K562 (cell line): ENCODE data around the gene RNF207. TPM values are rescaled to one million over a fixed set of nuclear protein-coding genes. Genes with fewer than 3 reads are reported as not detected.

ENCODE experiments used
- EP400 ChIP-seq: fragments of 450-650 bp; IDR thresholded peaks from 2 replicates; pipeline ENCODE4 v1.6.1; 2017; ENCODE audit warnings: antibody characterized with exemption, mild to moderate bottlenecking, moderate library complexity
- ESRRB ChIP-seq: fragments of 250-450 bp; sonication (Bioruptor Pico); IDR thresholded peaks from 2 replicates; pipeline ENCODE4 v1.5.0; 2020; ENCODE audit warnings: mild to moderate bottlenecking, moderate library complexity, borderline replicate concordance
- HCFC1 ChIP-seq: IDR thresholded peaks from 2 replicates; pipeline ENCODE4 v1.6.1; 2012; ENCODE audit warnings: low read depth, low read length, improper control_type of control experiment
- NR2F6 ChIP-seq: fragments of 450-650 bp; formaldehyde crosslinking; IDR thresholded peaks from 2 replicates; pipeline ENCODE4 v1.4.0; 2020; ENCODE audit warnings: mild to moderate bottlenecking
- PHF21A ChIP-seq: fragments of 450-650 bp; IDR thresholded peaks from 2 replicates; pipeline ENCODE4 v1.6.1; 2017; ENCODE audit warnings: low read depth, borderline replicate concordance
- POLR2AphosphoS5 ChIP-seq: IDR thresholded peaks from 2 replicates; pipeline ENCODE4 v1.6.1; 2011; ENCODE audit warnings: mild to moderate bottlenecking, low read depth, low read length, moderate library complexity; ENCODE audit not compliant: control insufficient read depth, insufficient read depth
- POLR2G ChIP-seq: fragments of 200-400 bp; formaldehyde crosslinking; IDR thresholded peaks from 2 replicates; pipeline ENCODE4 v1.6.1; 2017; ENCODE audit warnings: low read depth, mild to moderate bottlenecking, antibody characterized with exemption, low read length, moderate library complexity
- RBM39 ChIP-seq: fragments of 200-400 bp; formaldehyde crosslinking; optimal IDR thresholded peaks from 2 replicates; pipeline ENCODE3; 2018; ENCODE audit warnings: low read depth, low read length
- SRSF7 ChIP-seq: fragments of 200-400 bp; formaldehyde crosslinking; optimal IDR thresholded peaks from 2 replicates; pipeline ENCODE3; 2017; ENCODE audit warnings: mild to moderate bottlenecking, low read depth, low read length
- TAF15 ChIP-seq: fragments of 200-400 bp; formaldehyde crosslinking; IDR thresholded peaks from 2 replicates; pipeline ENCODE4 v1.6.1; 2017; ENCODE audit warnings: mild to moderate bottlenecking, low read depth, low read length, moderate library complexity
- TEAD2 ChIP-seq: fragments of 450-650 bp; IDR thresholded peaks from 2 replicates; pipeline ENCODE4 v1.6.1; 2016; ENCODE audit warnings: missing genetic modification characterization, control low read depth, missing compliant biosample characterization
- ZNF140 ChIP-seq: fragments of 250-450 bp; sonication (Bioruptor Pico); IDR thresholded peaks from 2 replicates; pipeline ENCODE4 v1.8.0; 2021; ENCODE audit warnings: moderate library complexity, mild to moderate bottlenecking, inconsistent platforms
- ZNF253 ChIP-seq: fragments of 250-450 bp; sonication (Bioruptor Pico); conservative IDR thresholded peaks from 2 replicates; pipeline ENCODE4 v1.6.1; 2021; ENCODE audit warnings: mild to moderate bottlenecking
- polyA plus RNA-seq, 8 experiments: library from polyadenylated mRNA; depleted of rRNA in 4 of 8; stranded (reverse) in 5 of 8; unstranded in 3 of 8; fragments of >200 nt; fragmentation: Nextera tagmentation in 2 of 8; fragmentation: Illumina TruSeq in 1 of 8; extraction: Ambion mirVana in 2 of 8; extraction: Trizol in 1 of 8; gene quantifications; 2 replicates each; pipeline versions ENCODE4 v1.2.1 to v1.2.3, GENCODE V29; 2011 to 2014; ENCODE audit warnings: inconsistent platforms in 1 of 8, missing spikeins in 1 of 8
- total RNA-seq, 7 experiments: library from RNA; depleted of rRNA in 6 of 7; stranded (reverse); fragments of >200 nt in 6 of 7; fragmentation: Illumina TruSeq in 2 of 7; extraction: Trizol in 2 of 7; gene quantifications; 2 replicates each; pipeline versions ENCODE4 v1.2.1 to v1.2.3, GENCODE V29; 2011 to 2021; ENCODE audit warnings: low replicate concordance in 1 of 7
- TF ChIP-seq, protein P1 (sequence below): fragments of 200-800 bp; sonication (Bioruptor generic); IDR thresholded peaks from 2 replicates; pipeline ENCODE4 v1.6.1; 2017; ENCODE audit warnings: missing genetic modification characterization, missing compliant biosample characterization
- TF ChIP-seq, protein P2 (sequence below): fragments of 200-400 bp; formaldehyde crosslinking; IDR thresholded peaks from 2 replicates; pipeline ENCODE4 v1.6.1; 2017; ENCODE audit warnings: mild to moderate bottlenecking, low read depth, low read length, moderate library complexity
- TF ChIP-seq, protein P3 (sequence below): sonication (generic); formaldehyde crosslinking; IDR thresholded peaks from 2 replicates; pipeline ENCODE4 v1.8.0; 2022; ENCODE audit warnings: mild to moderate bottlenecking, missing genetic modification reagents
- TF ChIP-seq, protein P4 (sequence below): fragments of 250-450 bp; sonication (Bioruptor Pico); IDR thresholded peaks from 2 replicates; pipeline ENCODE4 v1.5.0; 2021; ENCODE audit warnings: mild to moderate bottlenecking, moderate library complexity

Gene RNF207
- total and polyA plus RNA-seq, 9 of the 15 experiments (the other 6 are each of a cell fraction or from before 2014, with no cell fraction given): 2.7 to 30.6 (median 12.9) TPM

DNA sequence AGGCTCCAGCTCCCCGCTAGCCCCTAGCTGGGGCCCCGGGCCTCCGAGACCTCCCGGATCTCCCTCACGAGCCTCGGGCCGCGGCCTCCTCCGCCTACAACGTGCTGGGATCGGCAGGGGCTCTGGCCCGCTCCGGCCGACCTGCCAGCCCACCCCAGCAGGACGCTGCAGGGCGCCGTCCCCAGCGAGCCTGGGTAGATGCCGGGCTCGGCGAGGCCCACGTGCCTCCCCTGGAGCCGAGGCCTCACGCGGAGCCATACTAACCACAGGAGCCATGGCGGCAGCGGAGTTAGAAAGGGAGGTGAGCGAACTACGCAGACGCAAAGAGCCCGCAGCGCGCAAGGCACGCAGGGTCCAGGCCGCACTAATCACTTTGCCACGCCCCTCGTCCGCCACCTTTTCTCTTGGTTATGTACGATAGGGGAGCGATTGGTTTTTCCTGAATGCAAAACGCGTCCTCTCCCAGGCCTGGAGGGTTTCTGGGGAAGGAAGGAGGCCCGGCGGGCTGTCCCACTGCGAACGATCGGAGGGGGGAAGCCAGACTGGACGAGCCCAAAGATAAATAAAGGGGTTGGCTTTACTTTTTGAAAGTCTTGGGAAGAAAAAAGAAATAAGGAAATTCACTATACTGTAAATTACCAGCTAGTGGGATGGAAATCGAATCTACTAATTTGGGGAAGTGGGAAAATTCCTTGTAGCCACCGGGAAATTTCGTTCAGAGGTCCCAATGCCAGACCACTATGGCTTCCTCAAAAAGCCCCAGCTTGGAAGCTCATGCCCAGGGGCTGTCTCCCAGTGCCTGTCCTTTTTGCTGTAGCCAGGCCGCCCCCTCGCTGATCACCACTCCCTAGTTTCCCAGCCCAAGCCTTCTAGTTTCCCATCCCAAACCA lies 6.4 kb upstream of the RNF207 start, which contains the start of gene RPL22 (continued):
- TF ChIP-seq, protein P1, sequence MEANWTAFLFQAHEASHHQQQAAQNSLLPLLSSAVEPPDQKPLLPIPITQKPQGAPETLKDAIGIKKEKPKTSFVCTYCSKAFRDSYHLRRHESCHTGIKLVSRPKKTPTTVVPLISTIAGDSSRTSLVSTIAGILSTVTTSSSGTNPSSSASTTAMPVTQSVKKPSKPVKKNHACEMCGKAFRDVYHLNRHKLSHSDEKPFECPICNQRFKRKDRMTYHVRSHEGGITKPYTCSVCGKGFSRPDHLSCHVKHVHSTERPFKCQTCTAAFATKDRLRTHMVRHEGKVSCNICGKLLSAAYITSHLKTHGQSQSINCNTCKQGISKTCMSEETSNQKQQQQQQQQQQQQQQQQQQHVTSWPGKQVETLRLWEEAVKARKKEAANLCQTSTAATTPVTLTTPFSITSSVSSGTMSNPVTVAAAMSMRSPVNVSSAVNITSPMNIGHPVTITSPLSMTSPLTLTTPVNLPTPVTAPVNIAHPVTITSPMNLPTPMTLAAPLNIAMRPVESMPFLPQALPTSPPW (CRISPR knock-in tag): peak; percentile 45
- no peak for TF ChIP-seq ZNF253 (CRISPR knock-in tag)
- TF ChIP-seq, protein P2, sequence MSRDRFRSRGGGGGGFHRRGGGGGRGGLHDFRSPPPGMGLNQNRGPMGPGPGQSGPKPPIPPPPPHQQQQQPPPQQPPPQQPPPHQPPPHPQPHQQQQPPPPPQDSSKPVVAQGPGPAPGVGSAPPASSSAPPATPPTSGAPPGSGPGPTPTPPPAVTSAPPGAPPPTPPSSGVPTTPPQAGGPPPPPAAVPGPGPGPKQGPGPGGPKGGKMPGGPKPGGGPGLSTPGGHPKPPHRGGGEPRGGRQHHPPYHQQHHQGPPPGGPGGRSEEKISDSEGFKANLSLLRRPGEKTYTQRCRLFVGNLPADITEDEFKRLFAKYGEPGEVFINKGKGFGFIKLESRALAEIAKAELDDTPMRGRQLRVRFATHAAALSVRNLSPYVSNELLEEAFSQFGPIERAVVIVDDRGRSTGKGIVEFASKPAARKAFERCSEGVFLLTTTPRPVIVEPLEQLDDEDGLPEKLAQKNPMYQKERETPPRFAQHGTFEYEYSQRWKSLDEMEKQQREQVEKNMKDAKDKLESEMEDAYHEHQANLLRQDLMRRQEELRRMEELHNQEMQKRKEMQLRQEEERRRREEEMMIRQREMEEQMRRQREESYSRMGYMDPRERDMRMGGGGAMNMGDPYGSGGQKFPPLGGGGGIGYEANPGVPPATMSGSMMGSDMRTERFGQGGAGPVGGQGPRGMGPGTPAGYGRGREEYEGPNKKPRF: no peak
- no peak for TF ChIP-seq NR2F6 (CRISPR knock-in tag)
- no peak for TF ChIP-seq ESRRB (CRISPR knock-in tag)
- no peak for TF ChIP-seq TEAD2 (tag)
- peak; percentile 46 for TF ChIP-seq RBM39
- no peak; the same call in 1 of the 2 replicates for TF ChIP-seq PHF21A
- TF ChIP-seq TAF15: no peak
- no peak for TF ChIP-seq SRSF7
- TF ChIP-seq EP400: peak; percentile 99
- peak; percentile 83 for TF ChIP-seq HCFC1
- peak; percentile 94 for TF ChIP-seq POLR2AphosphoS5
- TF ChIP-seq ZNF140 (CRISPR knock-in tag): no peak
- peak; percentile 100 for TF ChIP-seq POLR2G
- TF ChIP-seq, protein P3, sequence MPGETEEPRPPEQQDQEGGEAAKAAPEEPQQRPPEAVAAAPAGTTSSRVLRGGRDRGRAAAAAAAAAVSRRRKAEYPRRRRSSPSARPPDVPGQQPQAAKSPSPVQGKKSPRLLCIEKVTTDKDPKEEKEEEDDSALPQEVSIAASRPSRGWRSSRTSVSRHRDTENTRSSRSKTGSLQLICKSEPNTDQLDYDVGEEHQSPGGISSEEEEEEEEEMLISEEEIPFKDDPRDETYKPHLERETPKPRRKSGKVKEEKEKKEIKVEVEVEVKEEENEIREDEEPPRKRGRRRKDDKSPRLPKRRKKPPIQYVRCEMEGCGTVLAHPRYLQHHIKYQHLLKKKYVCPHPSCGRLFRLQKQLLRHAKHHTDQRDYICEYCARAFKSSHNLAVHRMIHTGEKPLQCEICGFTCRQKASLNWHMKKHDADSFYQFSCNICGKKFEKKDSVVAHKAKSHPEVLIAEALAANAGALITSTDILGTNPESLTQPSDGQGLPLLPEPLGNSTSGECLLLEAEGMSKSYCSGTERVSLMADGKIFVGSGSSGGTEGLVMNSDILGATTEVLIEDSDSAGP (CRISPR knock-in tag): peak; percentile 74; the same call in 1 of the 2 replicates
- TF ChIP-seq, protein P4, sequence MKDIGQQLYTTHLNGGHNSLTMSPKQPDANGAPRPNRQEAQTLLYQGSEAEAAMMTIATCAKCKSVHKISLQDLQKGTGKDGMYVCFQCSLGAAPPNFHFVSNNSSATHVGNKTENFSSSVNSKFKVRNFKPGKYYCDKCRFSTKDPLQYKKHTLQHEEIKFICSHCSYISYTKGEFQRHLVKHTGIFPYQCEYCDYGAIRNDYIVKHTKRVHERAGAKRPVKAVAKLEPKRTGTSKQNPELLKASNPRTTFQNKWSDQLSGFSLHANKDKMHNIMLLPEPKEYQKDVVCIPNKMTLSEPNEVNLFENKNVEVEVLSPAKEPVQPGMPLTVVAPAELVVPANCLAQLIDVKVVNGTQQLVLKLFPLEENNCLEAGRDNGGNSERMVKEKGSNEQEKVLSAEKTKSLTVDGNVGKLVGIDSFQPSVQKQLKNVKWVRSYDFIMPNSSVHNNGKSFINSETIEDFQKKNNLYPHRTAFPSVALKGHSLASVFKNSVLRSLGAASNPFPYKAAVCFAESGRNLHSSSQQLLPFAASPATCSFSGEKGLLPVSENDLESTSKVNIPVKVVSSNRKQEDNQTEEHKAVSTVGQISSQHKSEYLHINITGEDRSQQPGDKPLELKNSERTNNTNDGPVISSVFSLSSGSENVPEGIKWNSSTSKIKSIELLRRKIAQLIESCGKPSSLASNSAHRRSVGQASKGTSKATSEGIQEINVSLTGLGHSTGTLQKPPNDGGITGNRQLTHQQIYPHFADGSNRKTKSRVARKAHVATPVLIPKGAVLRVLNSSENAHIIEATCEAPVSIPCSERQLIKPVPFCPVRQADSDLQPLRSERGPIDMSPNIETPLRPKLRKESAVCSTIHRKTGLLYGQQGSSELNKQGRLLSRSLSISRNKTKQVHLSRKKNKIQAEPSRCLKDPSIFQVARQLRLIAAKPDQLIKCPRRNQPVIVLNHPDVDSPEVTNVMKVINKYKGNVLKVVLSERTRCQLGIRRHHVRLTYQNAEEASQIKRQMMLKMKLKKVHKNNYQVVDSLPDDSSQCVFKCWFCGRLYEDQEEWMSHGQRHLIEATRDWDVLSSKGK (CRISPR knock-in tag): no peak
